HG03354 (cell line): ENCODE results near the gene NETO1.

ENCODE experiments used
- ATAC-seq: cut with Tn5 transposase; IDR thresholded peaks from one replicate; pipeline ENCODE4 v1.9.1; 2021; ENCODE audit warnings: mild to moderate bottlenecking; ENCODE audit not compliant: unreplicated experiment, poor library complexity, severe bottlenecking

The NETO1 gene, protein sequence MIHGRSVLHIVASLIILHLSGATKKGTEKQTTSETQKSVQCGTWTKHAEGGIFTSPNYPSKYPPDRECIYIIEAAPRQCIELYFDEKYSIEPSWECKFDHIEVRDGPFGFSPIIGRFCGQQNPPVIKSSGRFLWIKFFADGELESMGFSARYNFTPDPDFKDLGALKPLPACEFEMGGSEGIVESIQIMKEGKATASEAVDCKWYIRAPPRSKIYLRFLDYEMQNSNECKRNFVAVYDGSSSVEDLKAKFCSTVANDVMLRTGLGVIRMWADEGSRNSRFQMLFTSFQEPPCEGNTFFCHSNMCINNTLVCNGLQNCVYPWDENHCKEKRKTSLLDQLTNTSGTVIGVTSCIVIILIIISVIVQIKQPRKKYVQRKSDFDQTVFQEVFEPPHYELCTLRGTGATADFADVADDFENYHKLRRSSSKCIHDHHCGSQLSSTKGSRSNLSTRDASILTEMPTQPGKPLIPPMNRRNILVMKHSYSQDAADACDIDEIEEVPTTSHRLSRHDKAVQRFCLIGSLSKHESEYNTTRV

DNA sequence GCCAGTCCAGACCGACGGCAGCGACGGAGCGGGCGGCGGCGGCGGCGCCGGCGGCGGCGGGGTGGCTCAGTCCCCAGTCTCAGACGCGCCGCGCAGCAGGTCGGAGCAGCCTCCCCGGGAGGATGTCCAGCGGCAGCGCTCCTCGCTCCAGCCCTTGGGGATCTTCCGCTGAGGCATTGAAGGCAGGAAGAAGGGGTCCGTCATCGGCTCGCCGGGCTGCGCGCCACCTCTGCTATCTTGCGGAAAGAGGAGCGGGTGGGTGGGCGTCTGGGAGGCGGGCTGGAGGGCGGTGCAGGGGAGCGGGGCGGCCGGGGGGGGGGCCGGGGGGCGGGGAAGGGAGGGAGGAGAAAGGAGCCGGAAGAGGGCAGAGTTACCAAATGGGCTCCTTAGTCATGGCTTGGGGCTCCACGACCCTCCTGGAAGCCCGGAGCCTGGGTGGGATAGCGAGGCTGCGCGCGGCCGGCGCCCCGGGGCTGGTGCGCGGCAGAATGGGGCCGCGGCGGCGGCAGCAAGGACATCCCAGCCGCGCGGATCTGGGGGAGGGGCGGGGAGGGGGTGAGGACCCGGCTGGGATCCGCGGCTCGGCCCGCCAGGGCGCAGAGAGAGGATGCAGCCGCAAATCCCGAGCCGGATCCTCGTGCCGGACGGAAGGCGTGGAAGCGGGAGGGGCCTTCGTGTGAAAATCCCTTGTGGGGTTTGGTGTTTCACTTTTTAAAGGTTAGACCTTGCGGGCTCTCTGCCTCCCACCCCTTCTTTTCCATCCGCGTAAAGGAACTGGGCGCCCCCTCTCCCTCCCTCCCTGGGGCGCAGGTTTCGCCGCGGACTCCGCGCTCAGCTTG, at the start of gene NETO1:
TSS of gene NETO1 (minus strand) at position 242 of the 839 bp plus-strand sequence. CDS start 696 bp downstream, outside the sequence.
- ATAC-seq, result no peak

DNA sequence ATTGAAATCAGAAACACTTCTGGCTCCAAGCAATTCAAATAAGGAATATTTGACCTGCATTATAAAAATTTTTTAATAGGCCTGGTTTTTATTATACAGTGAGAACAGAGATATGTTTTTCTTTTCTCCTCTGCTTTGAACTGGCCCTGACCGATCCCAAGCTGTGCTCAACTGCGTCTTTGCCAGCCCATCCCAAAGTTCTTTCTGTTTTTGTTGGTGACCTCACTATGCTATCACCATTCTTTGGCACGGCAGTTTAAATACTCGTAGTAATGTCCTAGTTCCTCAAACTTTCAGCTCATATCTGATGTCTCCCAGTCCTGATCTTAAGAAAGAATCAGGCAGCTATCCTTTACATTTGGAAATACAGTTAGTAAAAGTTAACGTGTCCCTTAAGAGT, 42.3 kb upstream of the NETO1 start:
- ATAC-seq, result no peak

DNA sequence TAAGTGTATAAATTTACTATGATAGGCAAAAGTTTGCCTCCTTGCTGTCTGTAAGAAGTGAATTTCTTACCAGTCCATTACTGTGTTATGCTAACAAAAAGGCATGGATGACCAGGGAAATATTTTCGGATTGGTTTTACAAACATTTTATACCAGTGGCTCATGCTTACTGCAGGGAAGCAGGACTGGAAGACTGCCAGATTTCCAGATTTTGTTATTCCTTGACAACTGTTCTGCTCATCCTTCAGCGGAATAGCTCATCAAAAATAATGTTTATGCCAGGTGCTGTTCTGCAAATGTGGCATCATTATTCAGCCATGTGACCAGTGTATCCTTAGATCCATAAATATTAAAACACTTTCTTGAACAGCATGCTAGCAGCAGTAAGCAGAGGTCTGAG, 40.4 kb upstream of the NETO1 start:
- no peak for ATAC-seq

DNA sequence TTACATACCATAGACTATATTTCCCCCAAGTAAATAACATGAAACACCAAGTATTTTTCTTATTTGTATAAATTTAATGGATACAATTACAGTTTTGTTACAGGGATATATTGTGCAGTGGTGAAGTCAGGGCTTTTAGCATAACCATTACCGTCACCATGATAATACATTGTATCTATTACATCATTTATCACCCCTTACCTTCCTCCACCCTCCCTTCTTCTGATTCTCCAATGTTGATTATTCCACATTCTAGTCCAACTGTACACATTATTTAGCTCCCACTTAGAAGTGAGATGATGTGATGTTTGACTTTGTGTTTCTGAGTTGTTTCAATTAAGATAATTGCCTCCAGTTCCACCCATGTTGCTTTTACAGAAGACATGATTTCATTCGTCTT, 35.2 kb upstream of the NETO1 start:
- no peak for ATAC-seq

DNA sequence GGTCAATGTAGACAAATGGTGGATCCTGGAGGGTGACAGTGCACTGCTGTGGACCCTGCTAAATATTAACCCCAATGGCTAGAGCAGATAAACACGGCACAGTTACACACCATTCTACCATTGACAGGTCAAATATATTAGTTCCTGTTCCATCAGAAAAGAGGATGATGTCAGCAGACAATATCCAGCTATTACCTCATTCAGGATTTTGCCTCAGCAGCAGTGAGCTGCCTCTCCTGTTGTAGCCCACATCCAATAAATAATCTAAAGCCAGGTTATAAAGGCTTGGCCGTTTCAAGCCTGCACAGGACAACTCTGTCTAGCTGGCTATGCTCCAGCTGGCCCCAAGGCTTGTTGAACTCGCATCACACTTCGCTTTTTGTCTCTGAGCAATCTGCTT, 31.6 kb upstream of the NETO1 start:
- no peak for ATAC-seq

DNA sequence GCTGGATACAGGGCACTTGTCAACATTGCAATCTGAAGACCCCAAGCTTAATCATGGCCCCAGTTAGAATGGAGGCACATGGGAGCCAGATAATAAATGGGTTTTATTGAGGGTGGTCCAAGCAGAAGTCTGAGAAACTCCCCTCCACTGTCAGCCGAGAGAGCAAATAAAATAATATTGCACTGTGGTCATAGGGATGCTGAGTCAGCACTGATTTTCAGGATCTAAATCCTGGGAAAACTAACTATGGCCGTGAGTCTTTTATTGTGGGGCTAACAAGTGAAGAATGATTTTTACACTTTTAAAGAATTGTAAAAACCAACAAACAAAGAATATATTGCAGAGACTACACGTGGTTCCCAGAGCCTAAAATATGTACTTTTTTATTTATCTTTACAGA, 31.1 kb upstream of the NETO1 start:
- ATAC-seq, result no peak

DNA sequence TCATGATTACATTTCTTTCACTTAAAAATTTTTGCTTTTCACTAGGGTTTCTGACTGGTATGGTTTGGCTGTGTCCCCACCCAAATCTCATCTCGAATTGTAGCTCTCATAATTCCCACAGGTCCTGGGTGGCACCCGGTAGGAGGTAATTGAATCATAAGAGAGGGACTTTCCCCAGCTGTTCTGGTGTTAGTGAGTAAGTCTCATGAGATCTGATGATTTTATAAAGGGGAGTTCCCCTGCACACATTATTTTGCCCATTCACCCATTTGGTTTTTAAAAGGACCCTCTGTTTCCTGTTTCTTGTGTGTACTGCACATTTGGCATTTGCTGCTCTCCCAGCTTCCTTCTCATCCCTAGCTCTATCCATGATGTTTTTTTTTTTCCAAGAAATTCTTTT, 27.8 kb upstream of the NETO1 start:
- no peak for ATAC-seq

DNA sequence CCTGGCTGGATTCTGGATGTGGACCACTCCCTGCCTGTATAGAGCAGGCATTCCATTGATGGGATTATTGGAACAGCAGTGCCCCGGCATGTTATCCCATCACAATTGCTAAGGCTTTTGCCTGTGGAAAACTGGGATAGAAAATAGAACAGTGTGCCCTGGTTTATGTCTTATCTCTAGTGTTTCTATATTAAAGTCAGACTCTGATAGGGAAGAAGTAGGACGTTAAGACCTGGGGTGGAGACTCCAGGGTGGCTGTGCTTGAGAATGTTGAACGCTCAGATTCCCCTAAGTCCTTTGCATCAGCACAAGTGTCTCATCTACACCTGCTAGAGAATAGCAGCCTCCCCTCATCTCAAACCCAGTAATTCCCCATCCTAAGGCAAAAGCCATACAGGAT, 10.8 kb upstream of the NETO1 start:
- ATAC-seq, result no peak

DNA sequence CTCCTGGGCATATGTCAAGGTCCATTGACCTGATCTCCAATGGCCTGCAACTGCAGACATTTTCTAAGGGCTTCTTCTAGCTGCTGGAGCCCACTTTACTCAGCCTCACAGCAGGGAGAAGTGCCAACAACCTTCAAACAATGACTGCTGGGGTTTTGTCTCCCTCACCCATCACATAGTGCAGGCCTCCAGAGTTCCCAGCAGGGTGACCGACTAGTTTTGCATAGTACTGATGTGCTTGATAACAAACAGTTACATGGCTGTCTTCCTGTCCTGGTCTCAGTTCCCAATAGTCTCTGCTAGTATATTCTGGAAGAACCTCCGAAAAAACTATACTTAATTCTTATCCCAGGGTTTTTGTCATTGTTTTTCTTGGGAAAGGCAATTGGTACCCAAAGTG, 10.4 kb upstream of the NETO1 start:
- ATAC-seq, result no peak

DNA sequence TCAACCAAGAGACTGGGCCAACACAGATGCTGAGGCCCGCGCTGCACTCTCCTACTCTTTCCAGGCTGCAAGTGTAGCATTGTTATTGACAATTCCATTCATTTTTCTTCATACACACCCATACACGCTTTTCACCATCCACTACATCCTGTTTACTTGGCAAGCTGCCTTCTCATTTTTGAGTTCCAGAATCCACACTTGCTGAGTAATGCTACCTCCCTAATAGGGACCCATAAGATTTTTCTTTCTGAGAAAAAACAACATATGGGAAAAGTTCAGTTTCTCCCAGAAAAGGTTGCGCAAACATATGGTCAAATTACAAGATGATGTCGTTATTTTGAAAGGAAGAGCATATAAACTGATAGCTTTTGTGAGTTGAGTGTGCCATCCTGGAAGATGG, 3.3 kb upstream of the NETO1 start:
- ATAC-seq, result no peak

DNA sequence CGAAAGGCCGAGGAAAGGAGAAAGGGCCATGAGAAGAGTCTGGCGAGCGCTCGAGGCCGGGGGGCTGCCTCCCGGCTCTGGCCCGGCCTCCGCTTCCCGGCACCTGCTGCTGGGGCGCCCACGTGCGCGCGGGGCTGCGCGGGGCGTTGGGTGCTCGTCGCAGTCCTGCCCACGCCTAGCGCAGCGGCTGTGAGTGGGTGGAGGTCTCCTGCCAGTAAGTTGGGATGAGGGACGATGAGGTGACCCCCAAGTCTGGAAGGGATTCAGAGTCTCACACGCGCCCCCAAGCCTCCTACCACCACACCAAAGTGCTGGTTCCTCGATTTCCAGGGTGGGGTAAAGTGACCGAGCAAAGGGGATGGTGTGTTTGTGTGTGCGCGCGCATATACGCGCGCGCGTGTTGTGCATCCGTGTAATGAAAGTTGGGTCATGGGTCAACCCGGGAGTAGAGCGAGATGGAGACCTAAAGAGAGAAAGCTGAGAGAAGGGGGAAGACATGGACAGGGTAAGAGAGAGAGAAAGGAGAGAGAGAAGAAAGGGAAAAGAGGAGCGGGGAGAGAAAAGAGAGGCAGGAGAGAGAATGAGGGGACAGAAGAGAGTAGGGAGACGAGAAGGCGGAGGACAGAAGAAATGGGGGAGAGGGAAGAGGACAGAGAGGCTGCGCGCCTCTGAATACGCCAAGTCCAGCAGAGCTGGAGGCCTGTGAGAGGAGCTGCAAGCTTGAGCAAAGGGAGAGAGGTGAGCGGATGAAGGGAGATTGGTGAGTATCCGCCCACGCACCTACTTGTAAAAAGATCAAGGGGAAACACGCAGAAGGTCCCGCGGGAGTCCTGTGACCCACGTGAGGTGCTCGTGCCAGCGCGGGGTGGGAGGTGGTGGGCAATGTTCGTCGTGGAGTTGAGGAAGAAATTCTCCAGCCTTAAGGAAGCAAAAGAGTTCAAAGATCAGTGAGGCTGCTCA, 1.7 kb upstream of the NETO1 start:
- ATAC-seq, result no peak

DNA sequence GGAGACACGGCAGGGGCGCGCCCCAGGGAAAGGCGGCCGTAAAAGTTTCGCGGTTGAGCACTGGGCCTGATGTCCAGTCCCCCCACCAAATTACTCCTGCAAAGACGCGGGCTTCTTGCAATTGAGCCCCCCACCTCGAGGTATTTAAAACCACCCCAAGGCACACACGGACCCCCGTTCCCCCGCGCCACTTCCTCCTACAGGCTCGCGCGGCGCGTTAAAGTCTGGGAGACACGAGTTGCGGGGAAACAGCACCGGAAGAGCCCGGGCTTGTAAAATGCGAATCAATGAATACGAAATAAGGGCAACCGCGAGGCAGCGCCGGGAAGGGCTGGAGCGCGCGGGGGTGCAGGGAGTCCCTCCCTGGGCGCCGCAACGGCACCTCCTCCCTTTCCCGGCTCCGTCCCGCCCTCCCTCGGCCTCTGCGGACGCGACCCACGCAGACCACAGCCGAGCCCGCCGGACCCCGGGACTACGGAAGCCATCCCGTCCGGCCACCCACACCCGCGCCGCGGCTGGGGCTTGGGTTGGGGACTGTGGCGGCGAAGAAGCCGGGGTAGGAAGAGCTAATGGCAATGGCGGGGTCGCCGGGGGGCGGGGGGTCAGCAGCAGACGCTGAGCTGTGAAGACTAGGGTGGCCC, 918 bp upstream of the NETO1 start:
- no peak for ATAC-seq

DNA sequence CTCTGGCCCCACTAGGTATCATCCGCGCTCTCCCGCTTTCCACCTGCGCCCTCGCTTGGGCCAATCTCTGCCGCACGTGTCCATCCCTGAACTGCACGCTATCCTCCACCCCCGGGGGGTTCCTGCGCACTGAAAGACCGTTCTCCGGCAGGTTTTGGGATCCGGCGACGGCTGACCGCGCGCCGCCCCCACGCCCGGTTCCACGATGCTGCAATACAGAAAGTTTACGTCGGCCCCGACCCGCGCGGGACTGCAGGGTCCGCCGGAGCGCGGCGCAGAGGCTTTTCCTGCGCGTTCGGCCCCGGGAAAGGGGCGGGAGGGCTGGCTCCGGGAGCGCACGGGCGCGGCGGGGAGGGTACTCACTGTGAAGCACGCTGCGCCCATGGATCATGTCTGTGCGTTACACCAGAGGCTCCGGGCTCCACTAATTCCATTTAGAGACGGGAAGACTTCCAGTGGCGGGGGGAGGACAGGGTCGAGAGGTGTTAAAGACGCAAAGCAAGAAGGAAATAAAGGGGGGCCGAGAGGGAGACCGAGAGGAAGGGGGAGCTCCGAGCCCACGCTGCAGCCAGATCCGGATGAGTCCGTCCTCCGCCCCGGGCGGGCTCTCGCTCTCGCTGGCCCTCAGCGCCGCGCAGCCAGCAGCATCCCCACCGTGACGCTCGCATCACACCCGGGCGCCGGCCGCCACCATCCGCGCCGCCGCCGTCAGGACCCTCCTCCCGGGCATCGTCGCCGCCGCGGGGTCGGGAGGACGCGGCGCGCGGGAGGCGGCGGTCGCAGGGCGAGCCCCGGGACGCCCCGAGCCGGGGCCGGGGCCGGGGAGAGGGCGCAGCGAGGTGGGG, 664 bp downstream of the NETO1 start:
- ATAC-seq, result no peak

DNA sequence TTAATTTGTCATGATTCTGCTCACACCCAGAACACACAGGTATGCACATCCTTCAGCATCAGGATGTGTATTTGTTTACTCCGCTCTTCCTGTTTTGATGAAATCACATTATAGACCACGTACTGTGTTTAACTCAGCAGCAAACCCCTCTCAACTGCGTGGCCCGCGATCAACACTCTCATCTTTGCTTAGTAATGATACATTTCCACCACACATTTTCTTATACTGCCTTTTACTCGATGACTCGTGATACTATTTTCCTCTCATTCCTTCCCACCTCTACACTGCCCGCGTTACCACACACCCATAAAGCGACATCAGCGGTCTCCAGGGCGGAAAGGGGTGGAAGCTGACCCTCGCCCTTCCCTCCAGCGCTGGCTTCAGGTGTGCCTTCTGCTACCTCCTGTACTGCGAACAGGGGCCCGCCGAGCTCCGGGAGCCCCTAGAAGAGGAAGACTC, 1.3 kb downstream of the NETO1 start:
- ATAC-seq, result no peak

DNA sequence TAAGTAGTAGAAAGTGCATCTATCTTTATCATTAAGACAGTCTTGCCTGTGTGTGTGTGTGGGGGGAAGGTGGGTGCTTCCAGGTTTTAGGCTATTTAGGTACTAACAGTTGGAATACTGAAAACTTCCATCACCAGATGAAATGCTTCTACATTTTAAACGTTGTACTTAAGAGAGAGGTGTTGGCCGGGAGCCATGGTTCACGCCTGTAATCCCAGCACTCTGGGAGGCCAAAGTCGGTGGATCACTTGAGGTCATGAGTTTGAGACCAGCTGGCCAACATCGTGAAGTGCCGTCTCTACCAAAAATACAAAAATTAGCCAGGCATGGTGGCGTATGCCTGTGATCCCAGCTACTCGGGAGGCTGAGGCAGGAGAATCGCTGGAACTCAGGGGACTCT, 4.0 kb downstream of the NETO1 start:
- no peak for ATAC-seq

DNA sequence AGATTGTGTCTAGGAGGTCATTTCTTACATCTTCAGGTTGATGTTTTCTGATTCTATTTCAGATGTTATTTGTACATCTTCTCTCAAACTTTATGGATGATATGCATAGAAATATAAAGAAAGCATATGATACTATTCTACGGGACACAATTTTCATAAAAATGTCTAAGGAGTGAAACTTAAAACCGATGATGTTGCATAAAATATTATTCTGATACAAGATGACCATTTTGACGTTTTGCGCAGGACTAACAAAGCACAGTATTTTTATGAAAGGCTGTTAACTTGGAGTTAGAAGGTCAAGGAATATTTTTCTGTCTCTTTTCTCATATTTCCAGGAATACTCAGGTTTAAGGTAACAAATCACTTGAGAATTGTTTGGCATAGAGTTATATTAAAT, 8.7 kb downstream of the NETO1 start:
- no peak for ATAC-seq

DNA sequence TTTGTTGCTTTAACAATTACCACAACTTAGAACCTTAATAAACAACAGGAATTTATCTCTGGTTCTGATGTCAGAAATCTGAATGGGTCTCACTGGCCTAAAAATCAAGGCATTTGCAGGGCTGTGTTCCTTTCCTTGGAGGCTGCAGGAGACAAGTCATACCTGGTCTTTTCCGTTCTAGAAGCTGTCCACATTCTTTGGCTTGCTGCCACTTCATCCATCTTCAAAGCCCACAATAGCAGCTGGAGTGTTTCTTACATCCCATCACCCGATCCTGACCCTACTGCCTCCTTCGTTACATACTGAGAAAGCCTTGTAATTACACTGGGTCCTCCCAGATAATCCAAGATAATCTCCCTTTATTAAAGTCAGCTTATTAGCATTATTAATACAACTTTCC, 18.1 kb downstream of the NETO1 start:
- no peak for ATAC-seq

DNA sequence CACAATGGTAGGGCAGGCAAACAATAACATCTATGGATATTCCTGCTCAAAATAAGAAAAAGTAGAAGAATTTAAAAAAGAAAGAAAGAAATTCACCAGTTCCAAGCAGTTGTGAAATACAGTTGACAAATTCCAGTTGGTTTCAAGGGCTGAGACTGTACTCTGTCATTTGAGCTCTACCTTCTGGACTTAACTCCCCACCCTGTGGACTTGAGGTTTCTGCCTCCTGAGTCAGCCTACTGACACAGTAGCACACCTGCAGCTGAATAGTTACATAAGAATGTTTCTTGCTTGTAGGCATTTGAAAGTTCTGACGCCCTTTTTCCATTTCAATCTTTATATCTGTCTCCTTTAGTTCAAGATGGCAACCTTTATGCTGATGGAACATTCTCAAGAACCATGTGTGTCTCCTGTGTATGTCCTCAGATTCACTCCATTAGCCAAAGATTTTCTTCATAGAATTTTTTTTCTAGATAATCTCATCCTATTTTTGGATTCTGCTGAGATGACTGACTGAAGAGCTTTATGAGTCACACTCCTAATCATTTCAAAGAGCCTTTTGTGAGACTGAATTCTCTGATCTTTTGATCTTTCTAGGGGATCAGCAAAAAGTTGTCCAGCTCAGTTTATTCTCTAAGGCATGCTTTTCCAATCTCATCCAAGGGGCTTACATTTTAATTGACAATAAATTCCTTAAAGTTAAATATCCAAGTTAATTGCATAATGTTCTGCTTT, 19.1 kb downstream of the NETO1 start:
- ATAC-seq, result no peak
